Loucy (cell line): ENCODE data around the gene CREB3L2.

ENCODE experiments used
- H2AFZ ChIP-seq: fragments of 200-600 bp; sonication (generic); 2 replicates; pipeline ENCODE4 v1.6.0; 2016; ENCODE audit warnings: antibody characterized with exemption, mild to moderate bottlenecking, low read length, moderate library complexity
- H3F3A ChIP-seq: fragments of 200-600 bp; 2 replicates; pipeline ENCODE4 v1.6.0; 2016; ENCODE audit warnings: antibody characterized with exemption, low read depth, mild to moderate bottlenecking
- H3K27me3 ChIP-seq: fragments of 200-600 bp; sonication (generic); 2 replicates; pipeline ENCODE4 v1.6.1; 2014; ENCODE audit warnings: low read length, mild to moderate bottlenecking; ENCODE audit not compliant: insufficient read depth, poor library complexity, severe bottlenecking
- H3K36me3 ChIP-seq: fragments of 200-600 bp; sonication (generic); 2 replicates; pipeline ENCODE4 v1.6.1; 2016; ENCODE audit warnings: low read length; ENCODE audit not compliant: insufficient read depth
- H3K4me1 ChIP-seq: fragments of 200-600 bp; sonication (generic); 2 replicates; pipeline ENCODE4 v1.5.1; 2014; ENCODE audit warnings: low read length, mild to moderate bottlenecking; ENCODE audit not compliant: insufficient read depth, poor library complexity, severe bottlenecking
- H3K4me2 ChIP-seq: fragments of 200-600 bp; sonication (generic); 2 replicates; pipeline ENCODE4 v1.6.0; 2014; ENCODE audit warnings: antibody characterized with exemption, low read length, low read depth, mild to moderate bottlenecking; ENCODE audit not compliant: poor library complexity, severe bottlenecking
- H3K4me3 ChIP-seq: fragments of 200-600 bp; sonication (generic); 2 replicates; pipeline ENCODE4 v1.5.1; 2014; ENCODE audit warnings: low read length, mild to moderate bottlenecking, mixed read lengths; ENCODE audit not compliant: poor library complexity, severe bottlenecking
- H3K79me2 ChIP-seq: fragments of 200-600 bp; sonication (generic); 2 replicates; pipeline ENCODE4 v1.6.1; 2014; ENCODE audit warnings: low read length; ENCODE audit not compliant: insufficient read depth
- H3K9ac ChIP-seq: fragments of 200-600 bp; sonication (generic); 2 replicates; pipeline ENCODE4 v1.6.0; 2014; ENCODE audit warnings: mild to moderate bottlenecking, low read depth, low read length, moderate library complexity; ENCODE audit not compliant: poor library complexity, severe bottlenecking
- H3K9me2 ChIP-seq: fragments of 200-600 bp; sonication (generic); replicated peaks from 2 replicates; pipeline ENCODE4 v1.6.1; 2016; ENCODE audit warnings: low read depth, low read length, mixed read lengths
- H3K9me3 ChIP-seq: fragments of 200-600 bp; sonication (generic); 2 replicates; pipeline ENCODE4 v1.6.1; 2014; ENCODE audit warnings: mild to moderate bottlenecking, antibody characterized with exemption, low read length, low read depth; ENCODE audit not compliant: insufficient read depth
- H4K20me1 ChIP-seq: fragments of 200-600 bp; sonication (generic); 2 replicates; pipeline ENCODE4 v1.6.0; 2014; ENCODE audit warnings: antibody characterized with exemption, low read length, mild to moderate bottlenecking; ENCODE audit not compliant: insufficient read depth, poor library complexity, severe bottlenecking
- EZH2phosphoT487 ChIP-seq: fragments of 200-600 bp; IDR thresholded peaks from 2 replicates; pipeline ENCODE4 v1.6.1; 2018; ENCODE audit warnings: antibody characterized with exemption, mild to moderate bottlenecking, moderate library complexity, borderline replicate concordance
- TF ChIP-seq, protein P1 (sequence below): fragments of 200-600 bp; sonication (generic); conservative IDR thresholded peaks from 2 replicates; pipeline ENCODE4 v1.5.1; 2014; ENCODE audit warnings: mild to moderate bottlenecking, antibody characterized with exemption, low read length

Gene CREB3L2

DNA sequence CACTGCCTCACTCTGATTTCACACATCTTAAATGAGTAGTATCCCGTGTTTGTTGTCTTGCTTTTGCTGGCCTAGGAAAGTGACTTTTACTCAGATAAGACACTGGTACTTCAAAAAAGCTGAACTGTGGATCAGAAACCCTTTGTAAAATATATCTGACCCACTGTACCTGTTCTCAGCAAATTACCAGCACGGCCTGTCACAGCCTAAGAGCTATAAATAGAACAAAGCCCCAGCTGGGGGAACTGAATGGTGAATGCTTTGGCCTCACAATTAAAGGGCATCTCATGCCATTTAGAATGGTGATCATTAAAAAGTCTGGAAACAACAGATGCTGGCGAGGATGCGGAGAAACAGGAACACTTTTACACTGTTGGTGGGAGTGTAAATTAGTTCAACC lies 76.1 kb downstream of the CREB3L2 start:
- no peaks in the 10 kb centered on the region for H3K27me3 ChIP-seq
- no peak overlapping the region for H3K9ac ChIP-seq
- no peaks in the 10 kb centered on the region for H3K9me3 ChIP-seq
- H3K79me2 ChIP-seq: peaks cover 65% of the 10 kb centered on the region
- H3F3A ChIP-seq: no peaks in the 10 kb centered on the region
- TF ChIP-seq, protein P1, sequence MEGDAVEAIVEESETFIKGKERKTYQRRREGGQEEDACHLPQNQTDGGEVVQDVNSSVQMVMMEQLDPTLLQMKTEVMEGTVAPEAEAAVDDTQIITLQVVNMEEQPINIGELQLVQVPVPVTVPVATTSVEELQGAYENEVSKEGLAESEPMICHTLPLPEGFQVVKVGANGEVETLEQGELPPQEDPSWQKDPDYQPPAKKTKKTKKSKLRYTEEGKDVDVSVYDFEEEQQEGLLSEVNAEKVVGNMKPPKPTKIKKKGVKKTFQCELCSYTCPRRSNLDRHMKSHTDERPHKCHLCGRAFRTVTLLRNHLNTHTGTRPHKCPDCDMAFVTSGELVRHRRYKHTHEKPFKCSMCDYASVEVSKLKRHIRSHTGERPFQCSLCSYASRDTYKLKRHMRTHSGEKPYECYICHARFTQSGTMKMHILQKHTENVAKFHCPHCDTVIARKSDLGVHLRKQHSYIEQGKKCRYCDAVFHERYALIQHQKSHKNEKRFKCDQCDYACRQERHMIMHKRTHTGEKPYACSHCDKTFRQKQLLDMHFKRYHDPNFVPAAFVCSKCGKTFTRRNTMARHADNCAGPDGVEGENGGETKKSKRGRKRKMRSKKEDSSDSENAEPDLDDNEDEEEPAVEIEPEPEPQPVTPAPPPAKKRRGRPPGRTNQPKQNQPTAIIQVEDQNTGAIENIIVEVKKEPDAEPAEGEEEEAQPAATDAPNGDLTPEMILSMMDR: no peak
- TF ChIP-seq EZH2phosphoT487: no peak
- peaks cover 19% of the 10 kb centered on the region for H3K4me1 ChIP-seq
- H3K4me2 ChIP-seq: no peak overlapping the region
- no peak overlapping the region for H3K4me3 ChIP-seq
- H3K9me2 ChIP-seq: no peaks in the 10 kb centered on the region
- H4K20me1 ChIP-seq: peaks cover 30% of the 10 kb centered on the region
- peaks cover 56% of the 10 kb centered on the region; the same call in 1 of the 2 replicates for H3K36me3 ChIP-seq
- no peak overlapping the region for H2AFZ ChIP-seq

DNA sequence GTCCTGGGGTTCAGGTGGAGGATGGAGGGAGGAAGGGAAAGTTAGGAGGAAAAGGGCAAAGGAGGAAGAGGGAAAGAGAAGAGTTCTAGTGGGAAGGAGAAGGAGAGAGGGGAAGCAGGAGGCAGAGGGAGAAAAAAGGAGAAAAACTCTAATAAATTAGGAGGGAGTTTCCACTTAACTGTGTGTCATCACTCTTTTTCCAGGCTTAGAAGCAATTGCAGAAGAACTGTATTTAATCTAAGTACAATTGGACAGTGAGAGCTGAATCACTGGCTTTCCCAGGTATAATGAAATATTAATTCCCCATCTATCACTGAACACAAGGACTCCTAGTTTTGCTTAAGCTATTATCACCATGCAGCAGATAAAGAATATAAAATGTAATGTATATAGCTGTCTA lies 76.8 kb downstream of the CREB3L2 start:
- no peaks in the 10 kb centered on the region for H3K9me2 ChIP-seq
- peaks cover 17% of the 10 kb centered on the region for H3K4me1 ChIP-seq
- peaks cover 61% of the 10 kb centered on the region; the same call in 1 of the 2 replicates for H3K36me3 ChIP-seq
- no peak for TF ChIP-seq EZH2phosphoT487
- TF ChIP-seq, protein P1: no peak
- no peaks in the 10 kb centered on the region for H3K9me3 ChIP-seq
- H4K20me1 ChIP-seq: peaks cover 29% of the 10 kb centered on the region
- H3K27me3 ChIP-seq: no peaks in the 10 kb centered on the region
- no peak overlapping the region for H2AFZ ChIP-seq
- no peak overlapping the region for H3K9ac ChIP-seq
- peaks cover 65% of the 10 kb centered on the region for H3K79me2 ChIP-seq
- H3K4me3 ChIP-seq: no peak overlapping the region
- no peak overlapping the region for H3K4me2 ChIP-seq
- no peaks in the 10 kb centered on the region for H3F3A ChIP-seq

DNA sequence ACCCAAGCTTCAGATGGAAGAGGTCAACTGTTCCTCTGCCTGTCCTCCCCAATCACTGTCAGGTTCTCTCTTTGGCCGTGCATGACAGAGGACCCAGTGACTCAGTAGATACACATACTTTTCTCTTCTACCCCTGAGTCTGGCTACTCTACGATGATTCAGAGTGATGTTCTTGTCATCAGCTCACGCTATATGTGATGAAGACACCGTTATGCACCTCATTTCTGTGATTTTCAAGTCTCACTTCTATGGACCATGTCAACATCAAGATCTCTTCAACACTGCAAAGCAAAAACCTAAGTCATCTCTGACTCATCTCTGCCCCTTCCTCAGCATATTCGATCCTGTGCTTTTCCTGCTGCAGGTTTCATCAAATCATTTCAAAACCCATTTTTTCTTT lies 78.5 kb downstream of the CREB3L2 start:
- Histone ChIP-seq H2AFZ (no peak overlapping the region), H3K9me2 (no peaks in the 10 kb centered on the region), H3K9ac (no peak overlapping the region), H3K4me2 (no peak overlapping the region), H3K79me2 (peaks cover 70% of the 10 kb centered on the region), H3K9me3 (no peaks in the 10 kb centered on the region), H3K4me3 (no peak overlapping the region), H3K4me1 (peaks cover 17% of the 10 kb centered on the region), H3K27me3 (no peaks in the 10 kb centered on the region), H3F3A (no peaks in the 10 kb centered on the region), H3K36me3 (peaks cover 63% of the 10 kb centered on the region; the same call in 1 of the 2 replicates), H4K20me1 (peaks cover 26% of the 10 kb centered on the region)
- TF ChIP-seq EZH2phosphoT487: no peak
- TF ChIP-seq, protein P1: no peak
